Activated CD4-positive, CD25-positive, alpha-beta regulatory T cell (primary cell): Measurements from ENCODE around the gene TGFB2.

Source experiments
- DNase-seq, 4 experiments: peaks; one replicate each; lab custom pipeline; 2025; lab: John Stamatoyannopoulos, UW

The TGFB2 gene

DNA sequence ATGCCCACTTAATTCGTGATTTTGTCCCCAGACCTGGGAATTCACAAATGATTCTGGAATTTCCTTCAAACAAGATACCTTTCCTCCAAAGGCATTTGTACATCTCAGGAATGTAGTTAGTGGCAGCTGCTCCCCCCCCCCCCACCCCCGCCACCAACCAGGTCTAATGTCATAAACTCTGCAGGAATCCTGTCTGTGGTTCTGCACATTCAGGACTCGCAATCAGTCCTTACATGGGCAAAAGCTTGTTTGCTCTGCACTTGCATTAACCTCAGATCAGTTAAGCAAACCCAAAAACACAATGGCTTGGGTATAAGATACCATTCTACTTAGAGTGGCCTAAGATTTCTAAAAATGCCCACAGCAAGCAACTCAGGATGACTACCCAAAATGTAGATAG is 143.8 kb downstream of the TGFB2 start:
- no peak for DNase-seq

DNA sequence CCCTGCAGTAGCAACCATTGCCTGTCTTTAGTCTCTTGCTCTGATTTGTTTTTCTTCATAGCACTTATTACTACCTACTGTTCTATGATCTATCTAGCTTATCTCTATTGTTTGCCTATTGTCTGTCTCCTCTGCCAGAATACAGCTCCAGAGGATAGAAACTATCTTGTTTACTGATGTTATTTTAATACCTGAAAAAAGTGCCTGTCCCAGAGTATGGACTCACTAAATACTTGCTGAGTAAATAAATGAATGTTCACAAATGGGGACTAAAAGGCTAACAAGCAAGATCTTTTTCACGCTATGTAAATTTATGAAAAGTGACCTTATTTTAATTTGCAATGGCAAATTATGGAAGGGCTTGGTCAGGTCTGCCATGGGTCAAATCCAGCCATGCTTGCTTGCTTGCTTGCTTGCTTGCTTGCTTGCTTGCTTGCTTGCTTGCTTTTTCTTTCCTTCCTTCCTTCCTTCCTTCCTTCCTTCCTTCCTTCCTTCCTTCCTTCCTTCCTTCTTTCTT is 145.3 kb downstream of the TGFB2 start:
- no peak for DNase-seq

DNA sequence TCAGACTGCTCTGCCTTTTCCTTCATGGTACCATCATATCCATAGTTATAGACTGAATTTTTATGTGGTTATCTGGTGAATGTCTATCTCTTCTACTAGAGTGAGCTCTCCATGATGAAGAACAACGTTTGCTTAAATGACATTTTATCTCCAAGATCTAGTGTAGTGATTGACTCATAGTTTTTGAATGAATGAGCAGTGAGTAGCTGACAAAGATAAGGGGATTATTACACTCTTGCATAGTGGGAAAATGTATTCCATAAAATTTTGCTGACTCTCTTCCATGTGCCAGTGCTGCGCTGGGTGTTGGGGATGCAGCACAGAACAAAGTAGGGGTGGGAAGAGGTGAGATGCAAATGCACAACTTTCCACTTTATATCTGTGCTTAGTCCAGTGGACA is 147.7 kb downstream of the TGFB2 start:
- DNase-seq, result no peak

DNA sequence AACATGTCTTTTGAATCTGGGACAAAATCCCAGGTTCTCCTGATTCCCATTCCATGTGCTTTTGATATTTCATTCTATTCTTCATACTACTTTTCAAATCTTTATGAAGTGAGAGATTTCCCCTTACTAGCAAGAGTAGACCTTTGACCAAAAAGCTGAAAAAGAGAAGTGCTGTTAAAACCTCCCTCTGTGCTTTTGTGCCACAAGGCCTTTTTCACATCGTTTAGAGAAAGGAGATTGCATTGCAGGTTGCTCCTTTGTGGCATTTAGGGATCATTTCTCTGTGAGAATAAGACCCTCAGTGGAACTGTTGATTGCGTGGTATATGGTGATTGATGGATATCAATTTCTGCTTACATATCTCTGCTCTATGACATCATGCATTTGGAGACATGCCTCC is 148.8 kb downstream of the TGFB2 start:
- no peak for DNase-seq
